Suprapubic skin (tissue), 4 donors: ENCODE measurements around the gene BHLHA15. TPM values are rescaled to one million over a fixed set of nuclear protein-coding genes. Genes with fewer than 3 reads are reported as not detected.

Experiments
- DNase-seq, 2 donors: peaks; one replicate each; pipeline ENCODE4 v3.0.0-alpha.2; 2019; ENCODE audit warnings: low spot score in 2 of 2
- H3K27ac ChIP-seq: fragments of 200-600 bp; sonication (generic); one replicate; pipeline ENCODE4 v1.5.1; 2019
- H3K27me3 ChIP-seq: fragments of 200-600 bp; sonication (generic); one replicate; pipeline ENCODE4 v1.5.1; 2019
- H3K36me3 ChIP-seq: fragments of 200-600 bp; sonication (generic); one replicate; pipeline ENCODE4 v1.5.1; 2019
- H3K4me1 ChIP-seq: fragments of 200-600 bp; sonication (generic); one replicate; pipeline ENCODE4 v1.5.1; 2019
- H3K4me3 ChIP-seq: fragments of 200-600 bp; sonication (generic); one replicate; pipeline ENCODE4 v1.5.1; 2019; ENCODE audit warnings: mild to moderate bottlenecking
- H3K9me3 ChIP-seq: fragments of 200-600 bp; sonication (generic); one replicate; pipeline ENCODE4 v1.5.1; 2019
- CTCF ChIP-seq, 2 donors: fragments of 200-600 bp in 1 of 2; fragments of 450-650 bp in 1 of 2; sonication (generic) in 1 of 2; IDR thresholded peaks; one replicate each; pipeline ENCODE4 v1.5.1; 2016 to 2019; ENCODE audit warnings: antibody characterized with exemption in 2 of 2, mild to moderate bottlenecking in 1 of 2, moderate library complexity in 1 of 2
- EP300 ChIP-seq: sonication (generic); formaldehyde crosslinking; IDR thresholded peaks from one replicate; pipeline ENCODE4 v1.6.1; 2017; ENCODE audit warnings: antibody characterized with exemption
- POLR2A ChIP-seq, 2 donors: fragments of 450-650 bp; IDR thresholded peaks; one replicate each; pipeline ENCODE4 v1.6.1; 2017; ENCODE audit warnings: antibody characterized with exemption in 2 of 2, mild to moderate bottlenecking in 2 of 2, moderate library complexity in 2 of 2
- POLR2AphosphoS5 ChIP-seq, 3 donors: sonication (generic); formaldehyde crosslinking; IDR thresholded peaks; one replicate each; pipeline ENCODE4 v1.6.1; 2017; ENCODE audit warnings: antibody characterized with exemption in 3 of 3
- WGBS: methylation state at CpG from one replicate; pipeline ENCODE4 v1.1.5; 2018; 5-methylcytosine and 5-hydroxymethylcytosine counted together
- total RNA-seq, 4 donors: library from RNA; depleted of rRNA; stranded (reverse); fragments of >200 nt; gene quantifications; one replicate each; pipeline ENCODE4 v1.1.0, GENCODE V29; 2016

Gene BHLHA15
- total RNA-seq, 4 donors from 2014 or later: 1.2 to 7.8 (median 4.4) TPM

GRCh38 chr7:98238076-98238475 lies 26.8 kb downstream of the BHLHA15 start:
- peaks cover 59% of the 10 kb centered on the region for H3K36me3 ChIP-seq
- no peak for DNase-seq
- 100% methylated on average over 3 of the region's 4 CpGs for WGBS

DNA sequence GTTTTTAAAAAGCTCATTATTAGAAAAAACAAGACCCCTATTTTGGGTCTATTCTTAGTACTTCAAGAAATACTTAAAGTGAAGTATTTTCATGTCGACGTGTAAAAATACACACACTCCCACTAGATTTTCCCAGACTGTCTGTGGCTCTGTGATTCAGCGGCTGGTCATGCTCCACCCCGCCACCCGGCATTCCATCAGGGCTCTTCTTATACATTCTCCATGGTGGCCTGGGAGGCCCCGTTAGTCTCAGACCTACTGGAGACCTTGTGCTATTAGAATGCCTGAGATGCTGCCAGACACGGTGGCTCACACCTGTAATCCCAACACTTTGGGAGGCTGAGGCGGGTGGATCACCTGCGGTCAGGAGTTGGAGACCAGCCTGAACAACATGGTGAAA lies 27.7 kb downstream of the BHLHA15 start:
- TF ChIP-seq EP300 (no peak), POLR2AphosphoS5 (IDR thresholded peaks at IDR 0.05) (no peak), POLR2A (IDR thresholded peaks at IDR 0.05) (no peak), CTCF (IDR thresholded peaks at IDR 0.05) (no peak)
- no peak overlapping the region for H3K27ac ChIP-seq
- WGBS: 97% methylated on average over 9 of the region's 9 CpGs
- H3K4me1 ChIP-seq: no peaks in the 10 kb centered on the region
- H3K4me3 ChIP-seq: no peak overlapping the region
- no peaks in the 10 kb centered on the region for H3K27me3 ChIP-seq
- no peaks in the 10 kb centered on the region for H3K9me3 ChIP-seq
- DNase-seq: no peak
- peaks cover 59% of the 10 kb centered on the region for H3K36me3 ChIP-seq

More at GRCh38 chr7:98238076-98238475, 26.8 kb downstream of the BHLHA15 start:
- TF ChIP-seq POLR2A (IDR thresholded peaks at IDR 0.05): no peak
- TF ChIP-seq EP300: no peak
- TF ChIP-seq CTCF (IDR thresholded peaks at IDR 0.05): no peak
- H3K4me3 ChIP-seq: no peak overlapping the region
- no peaks in the 10 kb centered on the region for H3K27me3 ChIP-seq
- H3K4me1 ChIP-seq: no peaks in the 10 kb centered on the region
- H3K27ac ChIP-seq: no peak overlapping the region
- H3K9me3 ChIP-seq: no peaks in the 10 kb centered on the region

DNA sequence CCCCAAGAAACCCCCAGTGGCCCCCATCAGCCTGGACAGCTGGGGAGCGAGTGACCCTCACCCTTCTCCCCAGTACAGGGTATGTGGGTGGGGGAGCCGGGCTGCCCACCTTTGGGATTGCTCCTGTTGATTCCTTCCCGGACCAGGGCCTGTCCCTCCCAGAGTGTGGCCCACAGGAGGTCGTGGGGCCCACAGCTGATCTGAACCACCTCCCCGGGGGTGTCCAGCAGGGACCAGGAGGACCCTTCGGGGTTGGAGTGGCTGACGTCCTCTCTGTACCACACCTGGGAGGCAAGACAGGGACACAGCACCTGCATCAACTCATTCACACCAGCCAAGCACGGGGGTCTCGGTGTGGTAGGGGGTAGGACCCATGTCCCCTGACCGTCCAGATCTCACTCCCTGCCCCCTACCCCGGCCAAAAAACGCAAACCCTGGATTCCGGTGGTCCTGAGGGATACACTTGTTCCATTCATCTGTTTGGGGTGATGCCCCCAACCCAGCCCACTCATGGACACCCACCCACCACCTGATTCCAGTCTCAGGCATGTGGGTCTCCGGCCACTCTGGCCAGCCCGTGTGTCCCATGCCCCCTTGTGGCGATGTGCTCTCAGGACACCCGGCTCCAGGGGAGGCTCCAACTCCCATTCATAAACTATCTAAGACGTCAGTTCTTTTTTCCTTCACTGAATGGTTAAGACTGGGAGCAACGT lies 29.9 kb downstream of the BHLHA15 start:
- WGBS: 75% methylated on average over 12 of the region's 19 CpGs
- Histone ChIP-seq H3K27ac (no peak overlapping the region), H3K27me3 (no peaks in the 10 kb centered on the region), H3K9me3 (no peaks in the 10 kb centered on the region), H3K4me3 (no peak overlapping the region), H3K4me1 (peaks cover 3% of the 10 kb centered on the region), H3K36me3 (peaks cover 66% of the 10 kb centered on the region)
- DNase-seq: no peak
- TF ChIP-seq POLR2AphosphoS5 (IDR thresholded peaks at IDR 0.05) (no peak), CTCF (IDR thresholded peaks at IDR 0.05) (peak in 1 of 2 donors; percentile 56)

DNA sequence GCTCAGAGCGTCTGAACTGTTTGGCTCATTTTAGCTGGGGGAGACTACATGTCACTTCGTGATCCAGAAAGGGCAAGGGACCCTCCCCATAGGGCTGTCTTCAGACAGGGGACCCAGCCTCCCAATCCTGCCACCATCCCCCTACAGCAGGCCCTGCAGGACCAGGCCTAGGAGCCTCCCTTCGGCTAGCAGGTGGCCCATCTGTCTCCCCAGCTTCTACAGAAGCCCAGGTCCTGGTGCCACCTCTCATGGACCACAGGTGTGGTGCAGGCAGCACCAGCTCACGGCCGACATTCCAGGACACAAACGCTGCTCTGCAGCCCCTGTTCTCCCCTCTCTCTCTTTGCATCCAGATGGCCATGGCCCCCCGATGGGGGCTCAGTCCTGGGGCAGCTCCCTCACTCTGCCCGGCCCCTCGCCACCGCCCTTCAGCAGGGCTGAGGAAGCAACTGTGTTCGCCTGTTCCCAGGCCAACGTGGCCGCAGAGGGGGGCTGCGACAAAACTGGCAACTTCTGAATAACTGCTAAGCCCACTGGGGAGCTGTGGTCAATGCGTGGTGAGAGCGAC lies 30.5 kb downstream of the BHLHA15 start:
- no peak for DNase-seq
- WGBS: 98% methylated on average over 14 of the region's 16 CpGs
- no peak overlapping the region for H3K27ac ChIP-seq

More for the DNA sequence above, 30.5 kb downstream of the BHLHA15 start:
- Histone ChIP-seq H3K27me3 (no peaks in the 10 kb centered on the region), H3K36me3 (peaks cover 66% of the 10 kb centered on the region), H3K4me3 (no peak overlapping the region), H3K4me1 (peaks cover 3% of the 10 kb centered on the region), H3K9me3 (no peaks in the 10 kb centered on the region)
- TF ChIP-seq EP300 (no peak), POLR2AphosphoS5 (IDR thresholded peaks at IDR 0.05) (no peak), POLR2A (IDR thresholded peaks at IDR 0.05) (no peak), CTCF (IDR thresholded peaks at IDR 0.05) (no peak)
